Measurements from ENCODE around the gene CAMK4.

GRCh38 chr5:111268300-111268699, 44.1 kb downstream of the CAMK4 start:
- TF ChIP-seq, protein P1, sequence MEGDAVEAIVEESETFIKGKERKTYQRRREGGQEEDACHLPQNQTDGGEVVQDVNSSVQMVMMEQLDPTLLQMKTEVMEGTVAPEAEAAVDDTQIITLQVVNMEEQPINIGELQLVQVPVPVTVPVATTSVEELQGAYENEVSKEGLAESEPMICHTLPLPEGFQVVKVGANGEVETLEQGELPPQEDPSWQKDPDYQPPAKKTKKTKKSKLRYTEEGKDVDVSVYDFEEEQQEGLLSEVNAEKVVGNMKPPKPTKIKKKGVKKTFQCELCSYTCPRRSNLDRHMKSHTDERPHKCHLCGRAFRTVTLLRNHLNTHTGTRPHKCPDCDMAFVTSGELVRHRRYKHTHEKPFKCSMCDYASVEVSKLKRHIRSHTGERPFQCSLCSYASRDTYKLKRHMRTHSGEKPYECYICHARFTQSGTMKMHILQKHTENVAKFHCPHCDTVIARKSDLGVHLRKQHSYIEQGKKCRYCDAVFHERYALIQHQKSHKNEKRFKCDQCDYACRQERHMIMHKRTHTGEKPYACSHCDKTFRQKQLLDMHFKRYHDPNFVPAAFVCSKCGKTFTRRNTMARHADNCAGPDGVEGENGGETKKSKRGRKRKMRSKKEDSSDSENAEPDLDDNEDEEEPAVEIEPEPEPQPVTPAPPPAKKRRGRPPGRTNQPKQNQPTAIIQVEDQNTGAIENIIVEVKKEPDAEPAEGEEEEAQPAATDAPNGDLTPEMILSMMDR (IDR thresholded peaks at IDR 0.05 in 2 of 3, conservative IDR thresholded peaks at IDR 0.05 in 1 of 3; ENCODE audit: borderline replicate concordance in 1 of 3, insufficient read depth in 1 of 3, low read depth in 2 of 3, low read length in 2 of 3), result no peak
- no peak for TF ChIP-seq ATF3 (IDR thresholded peaks at IDR 0.05)
- TF ChIP-seq ZBTB33 (IDR thresholded peaks at IDR 0.05; ENCODE audit: extremely low read depth, insufficient replicate concordance, low read length), result no peak
- TF ChIP-seq EZH2 (IDR thresholded peaks at IDR 0.05), result no peak
- TF ChIP-seq REST (IDR thresholded peaks at IDR 0.05; ENCODE audit: low read depth), result no peak
- no peak for TF ChIP-seq SIN3A (IDR thresholded peaks at IDR 0.05; ENCODE audit: low read depth)
- no peak for TF ChIP-seq SP1 (IDR thresholded peaks at IDR 0.05; ENCODE audit: low read depth)
- no peak for TF ChIP-seq EZH2phosphoT487 (IDR thresholded peaks at IDR 0.05; ENCODE audit: borderline replicate concordance)
- TF ChIP-seq POLR2AphosphoS5 (IDR thresholded peaks at IDR 0.05; ENCODE audit: low read depth, low read length), result no peak
- TF ChIP-seq JUND (IDR thresholded peaks at IDR 0.05), result no peak
- no peak for TF ChIP-seq EGR1 (IDR thresholded peaks at IDR 0.05; ENCODE audit: low read depth)
- no peak for TF ChIP-seq ELF1 (IDR thresholded peaks at IDR 0.05; ENCODE audit: borderline replicate concordance, low read depth)
- TF ChIP-seq YY1 (IDR thresholded peaks at IDR 0.05; ENCODE audit: extremely low read depth, insufficient replicate concordance, low read depth, low read length), result no peak
- TF ChIP-seq POLR2A (IDR thresholded peaks at IDR 0.05; ENCODE audit: borderline replicate concordance, extremely low read depth, insufficient read depth, insufficient read length), result no peak

Data from HCT116 (cell line).